Ecto neural progenitor cell (in vitro differentiated cells): ENCODE measurements around the gene MED8.

Source experiments
- DNase-seq: peaks from one replicate; pipeline ENCODE4 v3.0.0-alpha.2; 2018; ENCODE audit warnings: low spot score

The MED8 gene

DNA sequence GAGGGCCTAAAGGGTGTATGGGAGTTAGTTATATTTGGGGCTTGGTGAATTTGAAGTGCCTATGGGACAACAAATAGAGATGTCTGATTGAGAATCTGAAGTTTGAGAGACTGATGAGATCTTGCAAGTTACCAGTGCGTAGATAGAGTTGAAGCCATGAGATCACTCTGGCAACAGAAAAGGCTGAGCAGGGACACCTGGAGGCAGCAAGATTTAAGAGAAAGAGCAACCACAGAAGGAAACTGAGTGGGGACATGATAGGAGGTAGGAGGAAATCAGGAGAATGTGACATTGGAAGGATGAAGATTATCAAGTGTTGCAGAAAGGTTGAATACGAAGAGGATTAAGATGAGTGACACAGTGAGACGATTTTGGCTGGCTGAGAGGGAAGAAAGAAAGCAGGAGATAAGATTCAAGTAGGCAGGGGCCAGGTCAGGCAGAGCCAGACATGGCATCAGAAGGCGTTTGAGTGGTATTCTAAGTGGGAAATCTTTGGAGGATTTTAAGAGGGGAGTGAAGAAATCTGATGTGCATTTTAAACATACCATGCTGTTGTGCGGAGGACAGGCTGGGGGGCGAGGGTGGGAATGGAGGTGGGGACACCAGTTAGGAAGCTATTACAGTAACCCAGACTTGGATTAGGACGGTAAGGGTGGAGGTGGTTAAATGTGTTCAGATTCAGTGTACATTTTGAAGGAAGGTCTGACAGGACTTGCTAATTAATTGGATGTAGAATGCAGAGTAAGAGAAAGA, 55.0 kb downstream of the MED8 start:
- no peak for DNase-seq
